Activated CD8-positive, alpha-beta T cell treated with anti-CD3 and anti-CD28 coated beads for 36 hours (primary cell): ENCODE results near the gene CAPRIN1. TPM values are rescaled to one million over a fixed set of nuclear protein-coding genes. Genes with fewer than 3 reads are reported as not detected.
A peak's percentile ranks its signal among the peaks of the same experiment; 100 is the strongest.

Experiments used
- ATAC-seq: fragments of 200-7000 bp; cut with Tn5 transposase; one replicate; pipeline ENCODE4 v1.10.0; 2021; ENCODE audit warnings: mild to moderate bottlenecking, moderate library complexity
- CTCF ChIA-PET: fragments of 350-600 bp; sonication (Branson Sonifier 250); formaldehyde crosslinking; loops from one replicate; lab custom pipeline; 2021; ENCODE audit warnings: antibody characterized with exemption; lab: Charles Lee
- POLR2A ChIA-PET: fragments of 350-600 bp; sonication (Branson Sonifier 250); formaldehyde crosslinking; loops from one replicate; lab custom pipeline; 2021; ENCODE audit warnings: antibody characterized with exemption; lab: Charles Lee
- DNase-seq: peaks from one replicate; pipeline ENCODE4 v3.0.0-alpha.2; 2020
- H3K27ac Mint-ChIP-seq: one replicate; pipeline ENCODE4 v1.8.0; 2021; ENCODE audit warnings: mild to moderate bottlenecking, mixed read lengths
- H3K27me3 Mint-ChIP-seq: one replicate; pipeline ENCODE4 v1.8.0; 2021; ENCODE audit warnings: mixed read lengths
- H3K36me3 Mint-ChIP-seq: one replicate; pipeline ENCODE4 v1.8.0; 2021; ENCODE audit warnings: low read depth, mixed read lengths
- H3K4me1 Mint-ChIP-seq: one replicate; pipeline ENCODE4 v1.8.0; 2021; ENCODE audit warnings: low read depth, mixed read lengths
- H3K4me3 Mint-ChIP-seq: one replicate; pipeline ENCODE4 v1.8.0; 2021; ENCODE audit warnings: mild to moderate bottlenecking, moderate library complexity, mixed read lengths
- H3K9me3 Mint-ChIP-seq: one replicate; pipeline ENCODE4 v1.8.0; 2021; ENCODE audit warnings: mixed read lengths
- CTCF ChIP-seq: fragments of 200-600 bp; IDR thresholded peaks from one replicate; pipeline ENCODE4 v1.8.0; 2022; ENCODE audit warnings: antibody characterized with exemption, mild to moderate bottlenecking
- intact Hi-C: fragments of 100-400 bp; cut with micrococcal nuclease; formaldehyde crosslinking; loops from one replicate; pipeline ENCODE4 v1.10.0; 2022
- total RNA-seq, 2 experiments: library from RNA; stranded (reverse); gene quantifications; one replicate each; pipeline ENCODE4 v1.2.3, GENCODE V29; 2021

The CAPRIN1 gene
- total RNA-seq, 2 experiments from 2014 or later = 297 to 328 TPM

GRCh38 chr11:34135439-34135838 is 83.9 kb downstream of the CAPRIN1 start:
- no peaks in the 10 kb centered on the region for H3K9me3 Mint-ChIP-seq
- no peaks in the 10 kb centered on the region for H3K27me3 Mint-ChIP-seq
- peaks cover 68% of the 10 kb centered on the region for H3K36me3 Mint-ChIP-seq
- TF ChIP-seq CTCF = no peak
- H3K4me1 Mint-ChIP-seq = peaks cover 2% of the 10 kb centered on the region
- intact Hi-C loops = no loop called here
- POLR2A ChIA-PET = interaction anchor here (0.5 to 2.7 kb wide), 12 partner anchors 9 to 377 kb away, joined by 3 to 7 read pairs (median 3); no protein-coding TSS in a partner anchor
- H3K4me3 Mint-ChIP-seq = no peak overlapping the region
- CTCF ChIA-PET = interaction anchor here (0.9 kb wide), 1 partner anchor 39 kb away, joined by 3 read pairs; no protein-coding TSS in a partner anchor
- H3K27ac Mint-ChIP-seq = no peak overlapping the region
- peak; percentile 58 for ATAC-seq
- no peak for DNase-seq

GRCh38 chr11:34136420-34136819 is 84.9 kb downstream of the CAPRIN1 start:
- ATAC-seq = no peak
- Mint-ChIP-seq H3K36me3 (peaks cover 58% of the 10 kb centered on the region), H3K27me3 (no peaks in the 10 kb centered on the region), H3K9me3 (no peaks in the 10 kb centered on the region), H3K4me3 (no peak overlapping the region), H3K27ac (no peak overlapping the region), H3K4me1 (peaks cover 2% of the 10 kb centered on the region)
- POLR2A ChIA-PET = interaction anchor here (0.7 to 2.7 kb wide), 4 partner anchors 14 to 95 kb away, joined by 3 to 7 read pairs (median 4); no protein-coding TSS in a partner anchor
- TF ChIP-seq CTCF = no peak
- intact Hi-C loops = no loop called here
- DNase-seq = no peak
- CTCF ChIA-PET = no interaction called here

- TF ChIP-seq CTCF = no peak
- Mint-ChIP-seq H3K4me1 (peaks cover 2% of the 10 kb centered on the region), H3K9me3 (no peaks in the 10 kb centered on the region), H3K27me3 (no peaks in the 10 kb centered on the region), H3K36me3 (peaks cover 53% of the 10 kb centered on the region), H3K27ac (no peak overlapping the region), H3K4me3 (no peak overlapping the region)
- intact Hi-C loops = no loop called here
- ChIA-PET POLR2A (interaction anchor here (1.5 kb wide), 1 partner anchor 11 kb away, joined by 6 read pairs; no protein-coding TSS in a partner anchor), CTCF (interaction anchor here (1.0 kb wide), 1 partner anchor 143 kb away, joined by 3 read pairs; no protein-coding TSS in a partner anchor)
- DNase-seq (no peak), ATAC-seq (no peak)
These were observed 87.8 kb downstream of the CAPRIN1 start for GRCh38 chr11:34139346-34139745.

- H3K4me1 Mint-ChIP-seq = no peaks in the 10 kb centered on the region
- no peak overlapping the region for H3K27ac Mint-ChIP-seq
- DNase-seq (no peak), ATAC-seq (no peak)
- peaks cover 58% of the 10 kb centered on the region for H3K36me3 Mint-ChIP-seq
- CTCF ChIA-PET = interaction anchor here (1.0 to 1.3 kb wide), 2 partner anchors 144 to 328 kb away, joined by 3 to 4 read pairs; no protein-coding TSS in a partner anchor
- no peaks in the 10 kb centered on the region for H3K27me3 Mint-ChIP-seq
- no peaks in the 10 kb centered on the region for H3K9me3 Mint-ChIP-seq
- POLR2A ChIA-PET = interaction anchor here (0.6 to 2.3 kb wide), 4 partner anchors 9 to 17 kb away, joined by 3 to 7 read pairs (median 4); no protein-coding TSS in a partner anchor
- intact Hi-C loops = no loop called here
- TF ChIP-seq CTCF = no peak
- H3K4me3 Mint-ChIP-seq = no peak overlapping the region
These were observed 88.6 kb downstream of the CAPRIN1 start for GRCh38 chr11:34140149-34140548.

- Mint-ChIP-seq H3K27me3 (no peaks in the 10 kb centered on the region), H3K36me3 (peaks cover 56% of the 10 kb centered on the region), H3K4me3 (no peak overlapping the region), H3K27ac (peak overlapping the region; percentile 40), H3K4me1 (no peaks in the 10 kb centered on the region), H3K9me3 (no peaks in the 10 kb centered on the region)
- DNase-seq (no peak), ATAC-seq (no peak)
- no peak for TF ChIP-seq CTCF
- ChIA-PET CTCF (interaction anchor here (1.0 to 1.3 kb wide), 2 partner anchors 32 to 55 kb away, joined by 3 read pairs; no protein-coding TSS in a partner anchor), POLR2A (interaction anchor here (1.0 to 1.7 kb wide), 3 partner anchors 8 to 49 kb away, joined by 3 to 4 read pairs (median 3); no protein-coding TSS in a partner anchor)
- intact Hi-C loops = no loop called here
These were observed 91.5 kb downstream of the CAPRIN1 start for GRCh38 chr11:34143048-34143447.
